GM18511 (cell line): Measurements from ENCODE around the gene PIEZO2.
A peak's percentile ranks its signal among the peaks of the same experiment; 100 is the strongest.

ENCODE experiments used
- ATAC-seq: cut with Tn5 transposase; IDR thresholded peaks from one replicate; pipeline ENCODE4 v1.9.1; 2021; ENCODE audit warnings: mild to moderate bottlenecking, moderate library complexity; ENCODE audit not compliant: unreplicated experiment

PIEZO2 gene

DNA sequence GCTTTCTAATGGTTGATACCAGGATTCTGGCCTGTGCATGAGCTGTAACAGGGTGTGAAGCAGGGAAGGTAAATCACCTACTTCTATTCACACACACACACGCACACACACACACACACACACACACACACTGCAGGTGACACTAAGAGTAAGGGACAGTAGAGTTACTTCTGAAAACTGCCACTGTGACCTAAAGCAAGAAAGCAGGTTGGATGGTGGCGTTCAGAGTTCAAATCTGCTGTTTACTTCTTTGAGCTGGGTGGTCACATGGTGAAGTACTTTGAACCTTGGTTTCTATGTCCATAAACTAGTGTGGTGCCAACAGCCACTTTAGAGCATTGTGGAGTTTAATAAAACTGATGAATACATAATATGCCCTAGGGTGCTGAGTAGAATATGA lies 248.0 kb downstream of the PIEZO2 start:
- ATAC-seq, result no peak

- ATAC-seq, result no peak
Measured at GRCh38 chr18:10900435-10900834, 248.9 kb downstream of the PIEZO2 start.

- no peak for ATAC-seq
Measured at GRCh38 chr18:10899481-10899880, 249.9 kb downstream of the PIEZO2 start.

- ATAC-seq, result peak; percentile 73
Measured at GRCh38 chr18:10898417-10898974, 250.9 kb downstream of the PIEZO2 start.

DNA sequence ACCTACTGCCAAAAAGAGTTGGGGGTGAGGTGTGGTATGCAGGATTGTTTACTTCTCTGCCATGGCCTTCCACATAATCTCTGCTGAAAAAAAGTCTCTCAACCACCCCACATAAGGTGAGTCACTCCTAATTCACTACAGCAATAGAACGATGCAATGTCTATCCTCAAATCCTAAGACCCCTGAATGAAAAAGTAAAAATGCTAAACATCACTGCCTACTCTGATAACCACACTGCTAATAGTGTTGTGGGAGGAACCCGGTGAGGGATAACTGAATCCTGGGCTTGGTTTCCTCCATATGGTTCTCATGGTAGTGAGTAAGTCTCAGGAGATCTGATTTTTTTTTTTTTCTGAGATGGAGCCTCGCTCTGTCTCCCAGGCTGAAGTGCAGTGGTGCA lies 252.5 kb downstream of the PIEZO2 start:
- no peak for ATAC-seq

DNA sequence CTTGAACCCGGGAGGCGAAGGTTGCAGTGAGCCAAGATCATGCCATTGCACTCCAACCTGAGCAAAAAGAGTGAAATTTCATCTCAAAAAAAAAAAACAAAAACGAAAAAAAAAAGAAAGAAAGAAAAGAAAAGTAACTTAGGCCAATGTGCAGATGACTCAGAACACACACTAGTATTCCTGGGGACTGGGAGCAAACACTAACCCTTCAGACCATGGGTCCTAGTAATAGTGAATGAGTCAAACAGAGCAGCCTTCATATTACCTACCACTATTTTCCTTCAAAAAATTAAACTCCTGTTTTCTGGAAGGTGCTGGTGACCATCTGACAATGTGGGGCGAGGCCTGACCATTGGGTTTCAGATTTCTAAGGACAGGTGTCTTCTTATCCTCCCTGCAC lies 253.4 kb downstream of the PIEZO2 start:
- ATAC-seq, result no peak

DNA sequence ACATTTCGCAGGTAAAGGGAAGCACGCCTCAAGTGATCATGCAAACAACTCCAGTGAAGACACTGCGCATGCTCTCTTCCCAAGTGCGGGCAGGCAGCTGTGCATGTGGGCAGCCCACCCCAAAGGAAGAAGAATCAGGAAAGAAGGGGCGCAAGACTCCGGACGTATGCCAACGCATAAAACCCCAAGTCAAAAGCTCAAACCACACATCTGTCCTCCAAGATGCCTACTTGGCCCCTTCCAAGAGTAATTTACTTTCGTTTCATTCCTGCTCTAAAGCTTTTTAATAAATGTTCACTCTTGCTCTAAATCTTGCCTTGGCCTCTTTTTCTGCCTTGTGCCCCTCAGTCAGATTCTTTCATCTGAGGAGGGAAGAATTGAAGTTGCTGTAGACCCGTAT lies 254.9 kb downstream of the PIEZO2 start:
- no peak for ATAC-seq

- ATAC-seq, result no peak
Measured at GRCh38 chr18:10893761-10894160, 255.6 kb downstream of the PIEZO2 start.

DNA sequence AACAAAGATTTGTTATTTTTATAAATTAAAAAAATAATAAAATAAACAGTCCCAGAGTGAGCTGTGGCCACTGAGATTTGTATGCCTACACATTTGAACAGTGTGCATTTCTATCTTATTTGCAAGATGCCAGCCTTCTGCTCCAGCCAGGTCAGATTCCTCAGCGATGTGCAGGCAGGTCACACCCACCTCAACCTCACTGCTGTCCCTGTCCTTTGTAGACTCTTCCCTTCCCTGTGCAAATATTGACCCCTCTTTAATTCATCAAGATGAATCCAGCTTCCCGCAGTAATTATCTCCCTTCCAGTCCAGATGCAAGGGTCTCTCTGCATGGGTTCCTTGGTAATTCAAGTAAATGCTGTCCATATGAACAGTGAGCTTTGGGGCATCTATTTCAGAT lies 256.2 kb downstream of the PIEZO2 start:
- ATAC-seq, result no peak

DNA sequence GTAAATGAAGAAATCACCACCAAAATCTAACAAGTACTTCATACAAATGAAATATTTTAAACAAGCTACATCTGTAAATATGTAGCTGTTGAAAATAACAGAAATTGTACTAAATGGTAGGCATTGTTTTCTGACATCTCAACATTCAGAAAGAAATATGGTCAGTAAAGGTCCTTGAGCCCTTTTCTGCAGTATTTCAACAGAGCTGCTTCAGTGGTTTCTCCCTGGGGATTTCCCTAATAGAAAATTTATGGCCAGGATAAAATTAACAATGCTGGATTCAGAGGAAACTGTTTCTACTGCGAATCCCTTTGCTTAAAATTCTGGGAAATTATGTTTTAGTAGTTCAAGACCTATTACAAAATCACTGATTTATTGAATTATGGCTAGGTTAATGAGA lies 256.6 kb downstream of the PIEZO2 start:
- ATAC-seq, result no peak

DNA sequence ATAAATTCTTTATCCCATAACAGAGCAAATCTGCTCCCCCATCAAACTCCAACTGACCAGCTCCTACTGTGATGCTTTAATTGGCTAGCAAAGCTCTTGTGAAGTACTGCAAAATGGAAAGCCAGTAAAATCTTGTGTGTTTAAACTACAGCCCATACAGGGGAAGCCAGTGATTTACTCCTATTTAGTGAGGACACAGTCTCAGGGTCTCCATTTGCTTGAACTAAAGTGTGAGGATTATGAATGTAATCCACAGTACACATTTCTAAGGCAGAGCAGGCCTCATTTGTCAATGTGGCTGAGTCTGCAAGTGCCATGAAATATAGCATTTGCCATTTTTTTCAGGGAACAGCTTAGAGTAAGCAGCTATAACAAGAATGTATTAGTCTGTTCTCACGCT lies 259.3 kb downstream of the PIEZO2 start:
- no peak for ATAC-seq

DNA sequence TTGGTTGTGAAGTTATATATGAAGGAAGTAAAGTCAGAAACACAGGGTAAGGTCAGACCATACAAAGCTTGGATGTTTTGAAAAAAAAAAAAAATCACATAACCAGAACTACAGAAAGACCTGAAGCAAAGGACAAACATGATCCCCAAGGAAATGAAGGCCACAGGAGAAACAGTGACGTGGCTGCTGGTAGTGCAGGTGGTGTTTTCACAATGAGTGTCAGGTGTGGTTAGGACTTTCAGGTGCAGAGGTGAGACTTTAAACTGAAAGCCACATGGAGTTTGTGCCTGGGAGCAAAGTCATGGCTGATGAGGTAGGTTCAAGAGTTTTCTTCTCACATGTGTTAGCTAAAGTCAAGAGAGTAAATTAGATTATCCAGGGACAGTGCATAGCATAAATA lies 270.7 kb downstream of the PIEZO2 start:
- peak; percentile 77 for ATAC-seq

DNA sequence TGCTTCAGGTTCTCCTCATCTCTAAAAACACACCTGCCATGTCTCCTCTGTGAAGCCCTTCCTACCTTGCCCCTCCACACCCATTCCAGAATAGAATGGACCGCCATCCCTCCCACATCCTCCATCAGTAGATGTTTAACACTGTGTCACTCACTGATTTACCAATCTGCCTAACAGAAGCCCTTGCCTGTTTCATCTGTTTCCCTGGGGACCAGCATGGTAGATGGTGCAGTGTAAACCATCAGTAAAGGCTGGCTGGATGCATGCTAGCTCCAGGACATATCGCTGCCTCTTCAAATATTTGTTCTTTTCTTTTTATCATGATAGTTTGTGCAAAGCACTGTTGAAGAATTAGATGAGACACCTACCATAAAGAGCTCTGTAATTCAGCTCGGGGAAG lies 271.4 kb downstream of the PIEZO2 start:
- no peak for ATAC-seq

GRCh38 chr18:10875811-10876210 lies 273.6 kb downstream of the PIEZO2 start:
- ATAC-seq, result no peak

GRCh38 chr18:10872304-10872703 lies 277.1 kb downstream of the PIEZO2 start:
- ATAC-seq, result no peak

DNA sequence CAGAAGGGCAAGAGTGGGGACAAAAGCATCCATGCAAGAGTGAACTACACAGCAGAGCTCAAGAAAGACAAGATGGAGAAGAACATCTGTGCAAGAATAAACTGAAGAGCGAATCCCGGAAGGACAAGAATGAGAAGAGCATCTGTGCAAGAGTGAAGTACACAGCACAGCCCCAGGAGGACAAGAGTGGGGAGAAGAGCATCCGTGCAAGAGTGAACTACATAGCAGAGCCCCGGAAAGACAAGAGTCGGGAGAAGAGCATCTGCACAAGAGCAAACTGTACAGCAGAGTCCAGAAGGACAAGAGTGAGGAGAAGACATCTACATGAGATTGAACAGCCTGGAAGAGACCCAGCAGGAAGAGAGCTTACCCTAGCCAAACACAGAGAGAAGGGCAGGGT lies 284.6 kb downstream of the PIEZO2 start:
- no peak for ATAC-seq

DNA sequence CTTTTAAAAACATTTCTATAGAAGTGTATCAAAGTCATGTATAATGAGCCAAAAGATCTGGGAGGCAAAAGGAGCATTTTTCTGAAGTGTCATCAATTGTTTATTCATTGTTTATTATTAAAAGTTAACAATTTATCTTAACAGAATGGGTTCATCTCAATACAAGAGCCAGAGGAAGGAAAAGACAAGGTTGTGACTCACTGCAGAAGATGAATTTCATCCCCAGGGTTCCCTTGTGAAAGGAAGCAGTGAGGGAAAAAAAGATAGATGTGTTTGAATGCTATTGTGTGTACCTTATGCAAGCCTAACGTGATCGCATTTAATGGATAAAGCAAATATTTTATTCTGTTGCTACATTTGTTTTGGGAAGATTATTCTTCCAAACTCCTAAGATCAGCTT lies 286.3 kb downstream of the PIEZO2 start:
- no peak for ATAC-seq

DNA sequence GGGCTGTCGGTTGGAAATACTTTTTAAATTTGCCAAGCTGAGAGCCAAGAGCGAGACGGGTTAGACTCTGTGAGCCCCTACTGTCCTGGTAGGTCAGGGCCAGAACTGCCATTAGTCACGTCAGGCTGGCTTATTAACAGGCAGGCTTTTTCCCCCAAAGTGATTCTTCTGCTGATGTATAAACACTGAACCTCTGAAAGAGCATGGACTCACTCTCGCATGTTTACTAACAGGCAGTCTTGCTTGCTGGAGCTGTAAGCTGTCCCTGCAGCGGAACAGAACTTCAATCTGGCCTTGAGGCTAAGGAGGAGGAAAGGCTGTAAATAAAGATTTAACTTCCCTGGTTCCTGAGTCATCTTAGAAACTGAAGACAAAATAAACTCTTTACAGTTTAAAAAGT lies 288.4 kb downstream of the PIEZO2 start:
- no peak for ATAC-seq

- no peak for ATAC-seq
Measured at GRCh38 chr18:10860382-10860781, 289.0 kb downstream of the PIEZO2 start.

- no peak for ATAC-seq
Measured at GRCh38 chr18:10858477-10858876, 290.9 kb downstream of the PIEZO2 start.

- no peak for ATAC-seq
Measured at GRCh38 chr18:10856132-10856531, 293.2 kb downstream of the PIEZO2 start.

- no peak for ATAC-seq
Measured at GRCh38 chr18:10852385-10853303, 296.7 kb downstream of the PIEZO2 start.
